Glomerular visceral epithelial cell (primary cell): ENCODE results near the gene SMC2.

ENCODE experiments used
- DNase-seq: peaks from one replicate; pipeline ENCODE4 v3.0.0-alpha.2; 2016; ENCODE audit errors: extremely low spot score

The SMC2 gene

DNA sequence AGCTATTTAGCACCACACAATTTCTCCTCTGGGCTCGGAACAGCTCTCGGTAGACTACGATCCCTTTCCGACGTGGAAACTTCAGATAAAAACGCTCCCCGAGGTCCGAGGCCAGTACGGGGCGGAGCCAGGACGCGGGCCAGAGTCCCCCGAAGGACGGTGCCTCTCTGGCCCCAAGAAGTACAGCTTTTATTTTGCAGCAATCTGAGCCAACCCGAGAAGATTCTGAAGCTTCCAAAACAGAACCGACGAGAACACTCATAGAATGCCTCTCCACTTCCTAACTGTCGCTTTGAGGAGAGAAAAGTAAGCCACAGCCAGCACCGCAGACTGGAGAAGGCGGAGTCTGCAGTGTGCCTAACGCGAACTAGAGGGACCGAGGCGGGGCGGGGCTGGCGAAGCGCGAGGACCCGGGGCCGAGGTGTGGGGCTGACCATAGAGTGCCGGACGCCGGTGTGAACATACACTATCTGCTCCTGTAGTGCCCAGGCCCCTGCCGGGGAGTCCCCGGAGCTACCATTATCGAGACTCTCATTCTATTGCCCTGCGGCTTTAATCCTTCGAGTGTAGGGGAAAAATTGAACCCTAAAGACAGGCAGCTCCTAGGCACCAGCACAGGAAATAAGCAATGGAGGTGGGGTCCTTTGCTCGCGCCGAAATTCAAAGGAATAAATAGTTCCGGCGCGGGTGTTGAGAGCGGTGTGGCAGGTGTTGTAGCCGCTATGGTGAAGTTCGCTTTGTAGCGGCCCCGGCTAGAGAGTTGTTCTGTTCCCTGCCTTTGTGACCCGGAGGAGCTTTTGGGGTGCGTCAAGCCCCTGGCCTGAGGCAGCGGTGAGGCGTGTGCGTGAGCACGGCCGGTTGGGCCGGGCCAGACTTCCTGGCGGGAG, at the start of gene SMC2:
Gene SMC2 (plus strand): TSS at position 663 of the 887 bp plus-strand sequence. CDS start 1,076 bp downstream, outside the sequence.
- DNase-seq: peak; percentile 92

GRCh38 chr9:104068546-104068945, 25.6 kb upstream of the SMC2 start:
- DNase-seq: no peak

GRCh38 chr9:104069288-104069687, 24.8 kb upstream of the SMC2 start:
- DNase-seq: no peak

DNA sequence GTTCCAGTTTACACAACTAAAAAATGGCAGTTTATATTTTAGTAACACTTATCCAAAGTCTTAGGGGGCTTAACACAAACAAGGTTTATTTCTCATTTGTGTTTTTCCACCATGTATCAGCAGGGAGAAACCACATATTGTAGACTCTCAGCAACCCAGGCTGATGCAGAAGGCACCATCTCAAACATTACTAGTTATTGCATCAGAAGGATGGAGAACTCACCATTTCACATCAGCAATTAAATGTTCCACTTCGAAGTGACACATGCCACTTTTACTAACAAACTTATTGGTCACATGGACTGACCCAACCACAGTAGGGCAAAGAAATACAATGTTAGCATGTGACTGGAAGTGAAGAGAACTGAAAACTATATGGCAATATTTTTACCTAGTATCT, 22.5 kb upstream of the SMC2 start:
- DNase-seq: no peak

- DNase-seq: no peak
These were observed 20.9 kb upstream of the SMC2 start for GRCh38 chr9:104073098-104073769.

- DNase-seq: no peak
These were observed 20.4 kb upstream of the SMC2 start for GRCh38 chr9:104073770-104074133.

DNA sequence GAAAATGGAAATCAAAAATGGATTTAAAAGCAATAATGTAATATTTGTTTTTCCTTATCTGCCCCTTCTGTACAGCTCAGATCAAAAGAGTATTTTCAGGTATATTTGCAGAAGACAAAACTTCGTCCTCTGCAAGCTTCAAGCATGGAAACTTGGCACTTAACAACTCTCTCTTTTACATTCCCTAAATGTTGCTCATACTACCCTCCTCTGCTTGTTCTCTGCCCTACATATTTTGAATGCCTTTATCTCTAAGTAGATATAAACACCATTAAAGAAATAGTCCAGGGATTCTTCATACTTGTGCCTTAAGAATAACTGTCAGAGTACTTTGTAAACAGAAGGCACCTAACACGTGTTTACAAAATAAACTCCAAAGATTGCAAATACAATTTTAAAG, 19.2 kb upstream of the SMC2 start:
- DNase-seq: peak; percentile 29

GRCh38 chr9:104075801-104076753, 18.0 kb upstream of the SMC2 start:
- DNase-seq: peak; percentile 50

- DNase-seq: no peak
These were observed 15.5 kb upstream of the SMC2 start for GRCh38 chr9:104078596-104078995.

GRCh38 chr9:104080983-104081382, 13.1 kb upstream of the SMC2 start:
- no peak for DNase-seq

DNA sequence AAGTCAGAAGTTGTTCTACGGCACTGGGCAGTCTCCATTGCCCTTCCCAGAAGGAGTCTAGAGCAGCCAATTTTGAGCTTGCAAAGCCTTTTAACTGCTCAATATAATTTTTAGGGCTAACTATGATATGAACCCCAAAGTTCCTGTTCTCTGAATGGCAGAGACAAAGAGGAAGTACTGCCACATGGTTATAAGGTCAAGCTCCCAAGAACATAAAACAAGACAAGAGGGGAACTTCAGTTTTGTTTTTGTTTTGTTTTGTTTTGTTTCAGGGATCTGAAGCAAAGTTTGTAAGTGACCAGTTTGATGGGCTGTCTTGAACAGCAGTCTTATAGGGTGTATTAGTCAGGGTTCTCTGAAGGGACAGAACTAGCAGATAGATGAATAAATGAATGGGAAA, 11.9 kb upstream of the SMC2 start:
- no peak for DNase-seq

GRCh38 chr9:104085525-104085924, 8.6 kb upstream of the SMC2 start:
- no peak for DNase-seq

DNA sequence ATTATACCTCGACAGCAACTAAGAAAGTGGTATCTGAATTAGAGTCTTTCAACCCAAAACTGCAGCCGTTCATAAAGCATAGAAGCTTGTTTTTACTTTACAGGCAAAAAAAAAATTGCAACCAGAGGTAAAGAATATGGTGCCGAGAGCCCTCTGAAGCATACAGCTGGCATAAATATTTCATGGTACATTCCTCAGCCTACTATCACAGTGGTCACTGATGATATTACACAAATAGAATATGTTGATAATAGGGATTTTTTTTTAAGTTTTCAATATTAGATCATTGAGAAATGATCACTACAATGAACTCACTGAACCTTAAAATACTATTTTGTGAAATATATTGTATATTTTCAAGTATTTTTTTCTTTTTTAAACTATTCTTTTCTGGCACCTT, 6.2 kb upstream of the SMC2 start:
- no peak for DNase-seq

DNA sequence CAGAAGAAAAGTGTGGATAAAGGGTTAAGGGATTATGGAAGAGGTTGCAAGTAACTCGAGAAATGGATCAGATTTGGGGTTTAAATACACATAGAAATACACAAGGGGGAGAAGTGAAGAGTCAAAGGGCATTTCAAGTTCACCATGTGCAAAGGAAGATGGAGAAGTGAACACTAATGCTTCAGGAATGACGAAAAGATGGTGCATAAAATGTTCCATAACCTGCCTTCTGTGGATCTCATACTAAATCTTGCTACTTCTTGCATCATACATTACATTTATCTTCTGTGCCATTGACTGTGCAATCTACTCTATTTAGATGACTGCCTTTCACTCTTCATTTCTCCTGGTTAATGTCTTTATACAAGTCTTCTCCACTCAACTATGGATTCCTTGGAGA, 5.7 kb upstream of the SMC2 start:
- DNase-seq: no peak

DNA sequence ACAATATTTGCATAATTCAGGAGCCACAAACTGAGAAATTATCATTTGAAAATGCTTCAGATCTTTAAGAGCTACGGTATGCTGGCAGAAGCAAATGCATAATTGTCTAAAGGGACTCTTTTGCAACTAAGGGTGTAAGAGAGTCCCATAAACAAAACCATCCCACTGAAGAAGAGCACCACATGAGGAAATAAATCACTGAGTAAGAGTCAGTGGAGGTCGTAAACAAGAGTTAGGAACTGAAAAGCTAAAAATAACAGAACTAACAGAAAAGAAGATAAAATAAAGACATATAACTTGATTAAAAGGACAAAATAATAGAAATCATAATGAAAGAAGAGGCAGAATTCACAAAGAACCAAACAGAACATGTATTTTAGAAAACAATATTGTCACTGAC, 3.5 kb upstream of the SMC2 start:
- no peak for DNase-seq

DNA sequence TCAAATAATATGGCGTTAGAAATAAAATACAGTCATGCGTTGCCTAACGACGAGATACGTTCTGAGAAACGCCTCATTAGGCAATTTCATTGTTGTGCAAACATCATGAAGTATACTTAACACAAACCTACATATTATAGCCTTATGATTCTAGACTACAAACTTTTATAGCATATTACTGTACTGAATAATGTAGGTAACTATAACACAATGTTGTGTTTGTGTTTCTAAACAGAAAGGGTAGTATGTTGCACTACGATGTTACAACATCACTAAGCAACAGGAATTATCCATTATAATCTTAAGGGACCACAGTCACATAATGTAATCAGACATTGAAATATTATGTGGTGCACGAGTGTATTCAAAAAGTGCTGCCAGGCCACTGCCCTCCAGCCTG, 3.0 kb upstream of the SMC2 start:
- no peak for DNase-seq

GRCh38 chr9:104091708-104092107, 2.4 kb upstream of the SMC2 start:
- no peak for DNase-seq

GRCh38 chr9:104092192-104092591, 1.9 kb upstream of the SMC2 start:
- no peak for DNase-seq

DNA sequence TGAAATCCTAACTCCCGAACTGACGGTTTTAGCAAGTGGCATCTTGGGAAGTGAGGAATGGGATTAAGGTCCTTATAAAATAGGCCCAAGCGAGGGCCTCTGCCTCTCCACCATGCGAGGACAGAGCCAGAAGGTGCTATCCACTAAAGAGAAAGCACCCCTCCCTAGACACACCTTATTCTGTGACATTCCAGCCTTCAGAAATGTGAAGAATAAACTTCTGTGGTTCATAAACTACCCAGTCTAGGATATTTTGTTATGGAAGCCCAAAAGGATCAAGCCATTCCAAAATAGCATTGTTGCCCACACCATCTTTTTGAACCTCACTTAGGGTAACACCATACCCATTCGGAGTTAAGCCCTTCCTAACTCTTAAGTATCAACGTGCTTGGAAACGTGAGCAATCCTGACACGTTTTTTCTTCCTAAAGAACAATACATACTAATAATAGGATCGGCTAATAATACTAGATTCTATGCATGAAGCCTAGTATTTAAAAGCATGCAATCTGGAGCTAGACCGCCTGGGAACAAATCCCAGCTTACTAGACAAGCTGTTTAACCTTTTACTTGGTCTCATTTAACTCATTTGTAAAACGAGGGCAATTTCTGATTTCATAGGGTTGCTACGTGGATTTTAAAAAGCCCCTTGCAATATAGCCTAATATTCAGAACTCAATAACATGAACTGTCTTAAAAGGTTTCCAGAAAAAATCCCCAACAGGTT, 1.1 kb upstream of the SMC2 start:
- DNase-seq: peak; percentile 2

DNA sequence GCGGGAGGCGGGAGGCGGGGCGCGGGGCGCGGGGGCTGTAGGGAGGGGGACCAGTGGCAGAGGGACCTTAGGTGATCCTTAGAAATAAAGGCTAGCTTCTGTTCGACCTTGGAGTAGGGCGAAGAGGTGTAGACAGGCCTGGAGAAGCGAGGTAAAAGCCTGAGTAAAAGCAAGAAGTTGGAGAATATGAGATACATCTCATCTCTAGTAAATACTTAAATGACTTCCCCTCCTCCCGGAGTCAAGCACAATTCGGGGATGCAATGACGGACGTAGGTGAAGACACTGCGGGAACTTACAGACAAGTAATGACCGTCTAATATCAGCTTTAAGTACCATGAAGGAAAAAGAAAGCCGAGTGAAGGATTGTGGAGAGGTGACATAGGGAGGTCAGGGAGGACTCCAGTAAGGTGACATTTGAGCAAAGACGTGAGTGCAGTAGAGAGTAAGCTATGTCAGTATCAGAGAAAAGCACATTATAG, 466 bp downstream of the SMC2 start:
- DNase-seq: no peak

DNA sequence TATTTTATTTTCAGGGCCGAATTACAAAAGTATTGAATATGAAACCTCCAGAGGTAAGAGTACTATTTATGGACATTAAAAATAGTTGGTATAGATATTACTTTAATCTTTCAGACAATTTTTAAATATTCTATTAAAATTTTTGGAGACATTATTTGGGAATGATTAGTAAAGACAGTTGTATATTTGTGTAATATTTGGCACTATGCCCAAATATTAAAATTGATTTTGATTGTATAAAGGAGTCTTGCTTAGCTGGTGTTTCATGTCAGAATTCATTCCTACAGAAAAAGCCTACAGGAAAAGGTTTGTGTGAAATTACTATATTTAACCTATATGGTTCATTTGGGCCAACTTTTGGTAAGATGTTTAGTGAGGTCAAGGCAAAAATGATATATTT, 5.5 kb downstream of the SMC2 start:
- no peak for DNase-seq
